Measurements from ENCODE around the gene TNXB. TPM values are rescaled to one million over a fixed set of nuclear protein-coding genes. Genes with fewer than 3 reads are reported as not detected.

TNXB gene, protein sequence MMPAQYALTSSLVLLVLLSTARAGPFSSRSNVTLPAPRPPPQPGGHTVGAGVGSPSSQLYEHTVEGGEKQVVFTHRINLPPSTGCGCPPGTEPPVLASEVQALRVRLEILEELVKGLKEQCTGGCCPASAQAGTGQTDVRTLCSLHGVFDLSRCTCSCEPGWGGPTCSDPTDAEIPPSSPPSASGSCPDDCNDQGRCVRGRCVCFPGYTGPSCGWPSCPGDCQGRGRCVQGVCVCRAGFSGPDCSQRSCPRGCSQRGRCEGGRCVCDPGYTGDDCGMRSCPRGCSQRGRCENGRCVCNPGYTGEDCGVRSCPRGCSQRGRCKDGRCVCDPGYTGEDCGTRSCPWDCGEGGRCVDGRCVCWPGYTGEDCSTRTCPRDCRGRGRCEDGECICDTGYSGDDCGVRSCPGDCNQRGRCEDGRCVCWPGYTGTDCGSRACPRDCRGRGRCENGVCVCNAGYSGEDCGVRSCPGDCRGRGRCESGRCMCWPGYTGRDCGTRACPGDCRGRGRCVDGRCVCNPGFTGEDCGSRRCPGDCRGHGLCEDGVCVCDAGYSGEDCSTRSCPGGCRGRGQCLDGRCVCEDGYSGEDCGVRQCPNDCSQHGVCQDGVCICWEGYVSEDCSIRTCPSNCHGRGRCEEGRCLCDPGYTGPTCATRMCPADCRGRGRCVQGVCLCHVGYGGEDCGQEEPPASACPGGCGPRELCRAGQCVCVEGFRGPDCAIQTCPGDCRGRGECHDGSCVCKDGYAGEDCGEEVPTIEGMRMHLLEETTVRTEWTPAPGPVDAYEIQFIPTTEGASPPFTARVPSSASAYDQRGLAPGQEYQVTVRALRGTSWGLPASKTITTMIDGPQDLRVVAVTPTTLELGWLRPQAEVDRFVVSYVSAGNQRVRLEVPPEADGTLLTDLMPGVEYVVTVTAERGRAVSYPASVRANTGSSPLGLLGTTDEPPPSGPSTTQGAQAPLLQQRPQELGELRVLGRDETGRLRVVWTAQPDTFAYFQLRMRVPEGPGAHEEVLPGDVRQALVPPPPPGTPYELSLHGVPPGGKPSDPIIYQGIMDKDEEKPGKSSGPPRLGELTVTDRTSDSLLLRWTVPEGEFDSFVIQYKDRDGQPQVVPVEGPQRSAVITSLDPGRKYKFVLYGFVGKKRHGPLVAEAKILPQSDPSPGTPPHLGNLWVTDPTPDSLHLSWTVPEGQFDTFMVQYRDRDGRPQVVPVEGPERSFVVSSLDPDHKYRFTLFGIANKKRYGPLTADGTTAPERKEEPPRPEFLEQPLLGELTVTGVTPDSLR (N-terminal part only)
- total RNA-seq (2022), result 2.7 and 3.9 TPM in 2 replicates
- percentile 20 among the genes with signal in this experiment for Bru-seq, nascent RNA
- percentile 26 among the genes with signal in this experiment for BruChase-seq, experiment 1, labeled RNA remaining after a 2-hour chase
- percentile 31 among the genes with signal in this experiment for BruChase-seq, experiment 2, labeled RNA remaining after a 6-hour chase
- long read RNA-seq, result 0 reads

DNA sequence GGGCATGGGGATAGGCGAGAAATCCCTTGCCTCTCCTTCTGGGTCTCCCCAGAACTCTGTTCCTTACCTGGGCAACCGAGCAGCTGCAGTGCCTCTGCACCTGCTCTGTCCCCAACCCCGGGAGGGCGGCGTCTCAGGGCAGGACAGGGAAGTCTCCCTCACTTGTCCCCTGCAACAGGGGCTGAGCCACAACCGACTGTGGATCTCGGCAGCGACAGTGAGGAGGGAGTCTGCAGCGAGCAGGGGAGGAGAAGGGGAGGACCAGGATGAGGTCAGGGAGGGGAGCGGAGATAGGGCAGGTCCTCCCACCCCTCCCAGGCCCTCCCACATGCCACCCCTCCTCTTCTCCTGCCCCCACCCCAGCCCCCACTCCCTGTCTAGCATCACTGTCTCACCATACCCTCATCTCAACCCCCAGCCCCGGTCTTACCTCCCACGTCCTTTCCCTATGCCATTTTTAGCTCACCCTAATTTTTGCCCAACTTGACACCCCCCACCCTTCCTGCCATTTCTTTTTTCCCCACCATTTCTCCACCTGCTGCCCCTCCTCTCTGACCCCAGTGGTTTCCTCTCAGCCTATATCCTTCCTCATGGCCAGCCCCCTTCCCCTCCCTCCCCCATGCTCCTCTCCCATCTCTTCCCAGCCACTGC, at the start of gene TNXB:
Gene TNXB (minus strand): TSS at position 225 of the 651 bp plus-strand sequence. CDS start 11,140 bp downstream, outside the sequence.
- no peaks in the 10 kb centered on the region for H3K27me3 Mint-ChIP-seq (ENCODE audit: insufficient read depth, unreplicated experiment)
- DNase-seq, result no peak
- Histone ChIP-seq H3K9me3 (no peaks in the 10 kb centered on the region), H3K4me1 (peaks cover 15% of the 10 kb centered on the region), H3K4me3 (ENCODE audit: low read depth, low read length) (no peak within 1 kb of the TSS), H3K27me3 (replicated peaks; ENCODE audit: control insufficient read depth, insufficient read depth, low read length) (no peaks in the 10 kb centered on the region), H3K36me3 (ENCODE audit: control insufficient read depth, insufficient read depth, low read length) (no peaks in the 10 kb centered on the region)
- no peaks in the 10 kb centered on the region for H3K9me3 Mint-ChIP-seq (ENCODE audit: unreplicated experiment)
- peaks cover 22% of the 10 kb centered on the region for H3K4me1 Mint-ChIP-seq (ENCODE audit: low read depth, unreplicated experiment)
- H3K27ac Mint-ChIP-seq (ENCODE audit: unreplicated experiment), result peak within 1 kb of the TSS; percentile 47
- H3K36me3 Mint-ChIP-seq (ENCODE audit: insufficient read depth, unreplicated experiment), result peaks cover 14% of the 10 kb centered on the region
- intact Hi-C loops (cut with micrococcal nuclease; ENCODE audit: unreplicated experiment), result no loop called here
- ChIA-PET POLR2A (interaction anchor here (0.6 kb wide), 1 partner anchor 21 kb away, joined by 3 read pairs; no protein-coding TSS in a partner anchor), CTCF (interaction anchor here (0.7 to 1.7 kb wide), 2 partner anchors 86 to 243 kb away, joined by 5 read pairs; no protein-coding TSS in a partner anchor)
- H3K4me3 Mint-ChIP-seq (ENCODE audit: unreplicated experiment), result peak within 1 kb of the TSS; percentile 47
- TF ChIP-seq, protein P1, sequence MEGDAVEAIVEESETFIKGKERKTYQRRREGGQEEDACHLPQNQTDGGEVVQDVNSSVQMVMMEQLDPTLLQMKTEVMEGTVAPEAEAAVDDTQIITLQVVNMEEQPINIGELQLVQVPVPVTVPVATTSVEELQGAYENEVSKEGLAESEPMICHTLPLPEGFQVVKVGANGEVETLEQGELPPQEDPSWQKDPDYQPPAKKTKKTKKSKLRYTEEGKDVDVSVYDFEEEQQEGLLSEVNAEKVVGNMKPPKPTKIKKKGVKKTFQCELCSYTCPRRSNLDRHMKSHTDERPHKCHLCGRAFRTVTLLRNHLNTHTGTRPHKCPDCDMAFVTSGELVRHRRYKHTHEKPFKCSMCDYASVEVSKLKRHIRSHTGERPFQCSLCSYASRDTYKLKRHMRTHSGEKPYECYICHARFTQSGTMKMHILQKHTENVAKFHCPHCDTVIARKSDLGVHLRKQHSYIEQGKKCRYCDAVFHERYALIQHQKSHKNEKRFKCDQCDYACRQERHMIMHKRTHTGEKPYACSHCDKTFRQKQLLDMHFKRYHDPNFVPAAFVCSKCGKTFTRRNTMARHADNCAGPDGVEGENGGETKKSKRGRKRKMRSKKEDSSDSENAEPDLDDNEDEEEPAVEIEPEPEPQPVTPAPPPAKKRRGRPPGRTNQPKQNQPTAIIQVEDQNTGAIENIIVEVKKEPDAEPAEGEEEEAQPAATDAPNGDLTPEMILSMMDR (IDR thresholded peaks at IDR 0.05; ENCODE audit: insufficient read depth in 1 of 2, low read depth in 1 of 2, low read length in 1 of 2, severe bottlenecking in 1 of 2, unreplicated experiment in 1 of 2), result no peak
- no TSS peak for BruUV-seq (replicated peaks)

DNA sequence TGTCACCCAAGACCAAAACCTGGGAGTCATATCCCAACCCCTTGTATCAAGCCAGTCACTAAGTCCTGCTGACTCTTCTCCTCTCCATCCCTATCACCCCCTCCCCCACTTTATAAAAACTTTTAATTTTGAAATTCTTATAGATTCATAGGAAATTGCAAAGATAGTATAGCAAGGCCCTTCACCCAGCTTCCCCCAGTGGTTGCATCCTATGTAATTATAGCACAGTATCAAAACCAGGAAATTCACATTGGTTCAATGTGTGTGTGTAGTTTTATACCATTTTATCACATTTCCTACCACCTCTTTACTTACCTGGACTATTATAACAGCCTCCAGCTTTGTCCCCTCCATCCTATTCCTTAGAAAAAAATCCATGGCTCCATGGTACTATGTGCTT, 48.9 kb upstream of the TNXB start:
- Mint-ChIP-seq H3K27me3 (ENCODE audit: insufficient read depth, unreplicated experiment) (no peaks in the 10 kb centered on the region), H3K4me3 (ENCODE audit: unreplicated experiment) (no peak overlapping the region), H3K4me1 (ENCODE audit: low read depth, unreplicated experiment) (peaks cover 7% of the 10 kb centered on the region), H3K36me3 (ENCODE audit: insufficient read depth, unreplicated experiment) (peaks cover 82% of the 10 kb centered on the region), H3K27ac (ENCODE audit: unreplicated experiment) (no peak overlapping the region), H3K9me3 (ENCODE audit: unreplicated experiment) (no peaks in the 10 kb centered on the region)
- ChIA-PET CTCF (no interaction called here), POLR2A (no interaction called here)
- no TSS peak for BruUV-seq (replicated peaks)
- Histone ChIP-seq H3K27me3 (replicated peaks; ENCODE audit: control insufficient read depth, insufficient read depth, low read length) (no peaks in the 10 kb centered on the region), H3K9me3 (no peaks in the 10 kb centered on the region), H3K4me3 (ENCODE audit: low read depth, low read length) (no peak overlapping the region), H3K36me3 (ENCODE audit: control insufficient read depth, insufficient read depth, low read length) (peaks cover 8% of the 10 kb centered on the region), H3K4me1 (peaks cover 13% of the 10 kb centered on the region)
- no peak for DNase-seq
- TF ChIP-seq, protein P1 (IDR thresholded peaks at IDR 0.05; ENCODE audit: insufficient read depth in 1 of 2, low read depth in 1 of 2, low read length in 1 of 2, severe bottlenecking in 1 of 2, unreplicated experiment in 1 of 2), result no peak
- intact Hi-C loops (cut with micrococcal nuclease; ENCODE audit: unreplicated experiment), result no loop called here

Measured in Caco-2 (cell line).